GM19328 (cell line): Measurements from ENCODE around the gene APBB1.
A peak's percentile ranks its signal among the peaks of the same experiment; 100 is the strongest.

ENCODE experiments used
- ATAC-seq: cut with Tn5 transposase; IDR thresholded peaks from one replicate; pipeline ENCODE4 v1.9.1; 2021; ENCODE audit warnings: mild to moderate bottlenecking, moderate library complexity; ENCODE audit not compliant: unreplicated experiment

APBB1 gene

DNA sequence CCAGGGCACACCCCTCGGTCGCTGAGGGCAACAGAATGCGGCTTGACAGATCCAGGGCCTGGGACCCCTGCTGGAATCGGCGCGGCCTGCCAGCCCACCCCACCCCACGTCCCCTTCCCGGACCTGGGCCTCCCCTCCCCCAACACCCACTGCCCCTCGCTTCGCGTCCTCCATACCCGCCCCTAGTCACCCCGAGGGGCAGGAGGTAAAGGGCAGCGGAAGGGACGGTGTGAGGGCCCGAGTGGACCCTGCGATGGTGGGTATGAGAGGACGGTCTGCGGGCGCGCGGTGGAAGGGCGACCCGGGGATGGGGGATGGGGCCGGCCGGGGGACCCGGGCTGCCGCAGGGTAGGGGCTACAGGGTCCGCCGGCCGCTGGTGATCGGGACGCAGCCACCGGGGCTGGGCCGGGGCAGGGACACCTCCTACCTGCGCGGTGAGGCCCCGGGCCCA lies 311 bp downstream of the APBB1 start:
- no peak for ATAC-seq

DNA sequence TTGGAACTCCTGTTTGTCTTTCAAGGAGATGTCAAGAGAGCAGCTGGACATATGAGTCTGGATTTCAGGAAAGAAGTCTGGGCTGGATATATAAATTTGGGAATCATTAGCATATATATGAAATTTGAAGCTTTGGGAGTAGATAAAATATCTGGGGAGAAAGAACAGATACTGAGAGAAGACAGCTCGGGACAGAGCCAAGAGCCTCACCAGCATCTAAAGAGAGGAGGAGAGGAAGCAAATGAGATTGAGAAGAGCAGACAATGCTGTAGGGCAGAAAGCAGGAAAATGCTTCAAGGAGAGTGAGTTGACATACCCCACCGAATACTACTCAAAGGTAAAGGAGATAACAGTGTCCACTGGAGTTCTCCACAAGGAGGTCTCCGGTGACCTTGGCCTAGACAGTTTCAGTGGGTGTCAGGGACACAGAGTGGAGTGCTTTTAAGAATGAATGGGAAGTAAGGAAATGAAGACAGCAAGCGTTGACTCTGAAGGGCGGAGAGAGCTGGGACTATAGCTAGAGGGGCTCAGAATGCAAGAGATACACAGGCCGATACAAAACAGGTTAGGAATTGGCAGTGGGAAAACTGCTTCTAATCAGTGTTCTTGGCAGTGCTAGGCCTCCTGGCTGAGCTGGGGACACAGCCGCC lies 862 bp downstream of the APBB1 start:
- ATAC-seq: no peak

DNA sequence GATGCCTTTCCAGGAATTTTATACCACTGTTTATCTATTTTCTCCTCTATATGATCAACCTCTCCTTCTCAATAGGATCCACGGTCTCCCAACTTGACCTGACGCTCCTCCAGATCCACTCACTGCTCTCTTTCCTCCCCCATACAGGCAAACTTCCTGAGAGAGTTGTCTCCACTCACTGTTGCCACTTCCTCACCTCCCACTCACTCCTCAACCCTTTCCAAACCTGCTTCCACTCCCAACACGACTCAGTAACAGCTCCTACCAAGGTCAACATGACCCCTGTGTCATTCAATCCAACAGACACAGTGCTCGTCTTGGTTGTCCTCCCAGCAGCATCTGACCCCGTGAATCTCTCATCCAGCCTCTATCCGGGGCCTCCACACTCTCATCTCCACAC lies 3.1 kb downstream of the APBB1 start:
- no peak for ATAC-seq

DNA sequence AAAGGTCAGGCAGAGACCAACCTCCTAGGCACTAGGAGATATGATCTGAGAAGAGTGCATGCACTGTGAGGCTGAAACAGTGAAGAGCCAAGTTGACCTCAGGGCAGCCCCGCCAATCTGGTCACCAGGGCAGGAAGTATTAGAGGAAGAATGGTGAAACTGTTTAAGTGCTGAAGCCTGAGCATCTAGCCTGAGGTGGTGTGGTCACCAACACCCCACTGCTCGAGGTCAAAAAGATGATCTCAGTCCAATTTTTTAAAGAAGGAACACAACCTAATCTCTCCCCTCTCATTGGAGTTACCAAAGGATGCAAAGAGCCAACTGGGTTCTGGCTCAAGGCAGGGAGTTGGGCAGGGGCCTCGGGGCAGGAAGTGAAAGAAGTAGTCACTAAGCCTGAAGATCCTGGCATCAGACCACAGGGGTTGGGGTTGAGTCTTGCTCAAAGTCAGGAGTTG lies 4.0 kb downstream of the APBB1 start:
- no peak for ATAC-seq

DNA sequence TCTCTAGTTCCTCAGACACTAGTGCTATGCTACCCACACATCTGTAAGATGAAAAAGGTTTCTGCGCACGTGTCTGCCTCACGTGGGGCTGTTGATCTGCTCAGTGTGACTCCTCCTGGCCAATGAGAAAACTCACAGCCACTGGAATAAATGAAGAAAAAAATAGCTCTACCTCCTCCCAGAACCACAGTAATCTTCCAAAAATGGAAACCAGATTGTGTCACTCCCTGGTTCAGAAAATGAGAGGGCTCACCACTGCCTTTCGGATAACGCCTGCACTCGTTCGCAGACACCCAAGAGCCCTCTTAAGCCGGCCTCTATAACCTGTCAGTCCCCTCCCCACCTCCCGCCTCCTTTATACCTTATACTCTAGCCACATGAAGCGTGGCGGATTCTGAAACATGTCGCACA lies 5.1 kb downstream of the APBB1 start:
- no peak for ATAC-seq

DNA sequence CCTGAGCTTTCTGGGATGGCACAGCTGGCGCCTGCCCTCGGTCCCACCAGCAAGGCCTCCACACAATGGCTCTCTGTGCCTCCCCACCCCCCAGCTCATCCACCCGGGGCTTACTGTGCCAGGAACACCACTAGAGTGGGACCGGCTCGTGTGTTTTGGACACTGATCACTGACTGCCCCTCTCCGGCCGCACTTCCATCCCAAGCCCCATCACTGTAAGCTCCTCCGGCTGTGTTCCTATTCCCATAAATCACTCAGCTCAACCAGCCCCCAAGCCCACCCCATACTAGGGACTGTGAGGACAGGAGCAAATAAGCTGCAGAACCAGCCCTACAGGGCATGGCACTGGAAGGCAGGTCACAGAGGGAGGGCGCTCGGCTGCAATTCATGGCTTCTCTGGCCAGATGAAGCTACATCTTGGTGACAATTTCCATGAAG lies 7.3 kb downstream of the APBB1 start:
- no peak for ATAC-seq

DNA sequence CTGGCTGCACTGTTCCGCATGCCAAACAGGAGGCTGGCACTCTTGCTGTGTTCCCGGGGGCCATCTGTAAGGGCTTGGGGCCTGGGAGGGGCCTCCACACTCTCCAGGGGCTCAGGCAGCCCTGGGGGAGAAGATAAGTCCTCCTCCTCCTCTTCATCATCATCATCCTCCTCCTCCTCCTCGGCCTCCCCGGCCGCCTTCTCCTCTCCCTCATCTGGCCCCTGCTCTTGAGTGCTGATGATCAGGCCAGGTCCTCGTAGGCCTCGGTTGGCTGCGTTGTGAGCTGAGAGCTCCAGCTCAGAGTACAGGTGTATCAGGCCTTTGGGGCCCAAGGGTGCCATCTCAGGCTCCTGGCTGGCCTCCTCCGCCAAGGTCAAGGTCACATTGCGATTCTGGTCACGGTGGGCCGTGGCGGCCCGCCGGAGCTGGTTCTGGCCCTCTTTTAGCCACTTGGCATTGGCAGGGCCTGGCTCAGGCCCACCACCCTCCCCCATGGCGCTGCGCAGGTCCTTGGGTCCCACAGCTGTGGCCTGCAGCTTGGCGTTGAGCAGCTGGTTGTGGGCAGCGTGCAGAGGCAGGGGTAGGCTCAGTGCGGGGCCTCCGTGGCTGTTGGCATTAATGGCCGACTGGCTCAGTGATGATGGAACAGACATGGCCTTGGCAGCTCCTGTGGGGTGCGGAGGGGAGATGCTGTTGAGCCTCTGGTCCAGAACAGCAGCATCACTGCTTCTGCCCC lies 8.0 kb downstream of the APBB1 start:
- no peak for ATAC-seq

DNA sequence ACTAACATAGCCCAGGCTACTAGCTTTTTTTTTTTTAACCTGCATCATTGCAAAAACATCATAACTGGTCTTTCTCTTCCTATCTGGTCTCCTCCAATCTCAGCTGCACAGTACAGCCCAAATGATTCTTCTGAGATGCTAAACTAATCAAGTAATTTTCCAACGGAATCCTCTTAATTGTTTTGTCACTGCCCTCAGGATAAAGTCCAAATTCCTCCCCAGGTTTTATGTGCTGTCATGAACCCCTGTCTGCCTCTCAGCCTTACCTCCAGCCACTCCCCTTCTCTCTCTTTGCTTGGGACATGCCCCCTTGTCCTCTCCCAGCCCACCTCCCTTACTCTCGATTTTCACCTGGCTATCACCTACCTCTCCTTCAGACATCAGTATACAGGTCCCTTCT lies 12.5 kb downstream of the APBB1 start:
- ATAC-seq: no peak

DNA sequence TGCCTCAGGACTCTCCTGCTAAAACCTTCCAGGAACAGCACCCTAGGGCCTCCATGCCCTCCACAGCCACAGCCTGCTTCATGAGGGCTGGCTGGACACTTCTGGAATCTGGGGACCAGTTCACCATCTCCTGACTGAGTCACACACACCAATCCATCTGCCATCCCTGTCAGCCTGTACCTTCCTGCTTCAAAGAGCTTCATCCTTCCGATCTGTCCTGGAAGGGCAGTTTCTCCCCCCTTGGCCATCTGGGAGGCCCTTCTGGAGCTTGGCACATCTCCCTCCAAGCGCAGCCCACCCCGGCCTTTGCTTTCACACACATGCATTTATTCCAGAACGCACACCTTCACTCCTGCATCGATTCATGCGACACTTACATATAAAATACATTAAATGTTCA lies 13.0 kb downstream of the APBB1 start:
- no peak for ATAC-seq

DNA sequence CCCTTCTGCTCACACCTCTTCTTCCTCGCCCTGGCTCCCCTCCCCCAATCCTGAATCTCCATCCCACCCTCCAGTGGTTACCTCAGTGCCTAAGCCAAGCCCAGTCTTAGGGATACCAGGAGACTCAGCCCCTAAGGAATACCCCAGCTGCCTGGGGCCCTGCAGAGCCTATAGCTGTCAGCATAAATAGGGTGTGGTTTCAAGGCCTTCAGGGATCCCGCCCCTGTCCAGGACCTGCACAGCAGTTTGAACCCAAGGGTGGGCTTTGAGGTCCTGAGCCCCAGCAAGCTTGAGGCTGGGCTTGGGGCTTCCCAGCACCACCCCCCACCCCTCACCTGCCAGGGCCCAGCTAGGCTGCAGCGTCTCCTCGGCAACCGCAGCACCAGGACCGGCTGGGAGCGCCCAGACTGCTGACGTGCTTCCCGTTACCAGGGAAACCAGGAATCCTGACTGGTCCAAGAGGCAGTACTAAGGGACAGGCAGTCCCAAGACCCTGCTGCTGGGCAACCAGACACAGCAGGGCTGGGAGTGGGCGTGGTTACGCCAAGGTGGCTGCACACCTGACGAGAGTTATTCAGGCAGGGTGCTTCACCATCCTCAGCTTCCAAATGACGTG lies 13.7 kb downstream of the APBB1 start:
- no peak for ATAC-seq

DNA sequence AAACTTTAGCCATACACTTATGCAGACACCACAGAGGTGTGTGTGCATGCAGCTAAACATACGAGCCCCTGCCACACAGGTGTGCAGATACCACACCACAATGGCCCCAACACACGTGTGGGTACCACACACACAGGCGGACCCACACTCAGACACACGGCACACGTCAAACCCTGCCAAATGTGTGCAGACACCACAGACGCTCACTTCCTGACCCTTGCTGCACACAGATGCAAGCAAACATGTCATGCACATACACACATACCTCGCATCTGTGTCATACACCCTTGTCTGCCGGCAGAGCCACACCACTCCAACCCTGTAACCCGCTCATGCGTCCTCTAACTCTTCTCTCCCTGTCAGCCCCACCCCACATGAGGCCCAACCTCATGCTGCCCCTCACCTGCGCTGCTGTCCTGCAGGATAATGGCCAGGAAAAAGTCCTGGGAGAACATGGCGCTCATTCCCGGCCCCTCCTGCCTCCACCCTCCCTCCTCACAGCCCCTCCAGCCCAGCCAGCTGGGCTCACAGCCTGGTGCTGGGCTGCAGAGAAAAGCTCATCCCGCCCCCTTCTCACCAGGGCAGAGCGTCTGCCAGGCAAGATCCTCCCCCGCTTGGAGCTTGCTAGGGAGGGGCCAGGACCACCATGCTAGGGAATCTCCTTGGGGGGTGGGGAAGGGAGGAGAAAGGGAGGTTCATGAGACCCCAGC lies 14.4 kb downstream of the APBB1 start:
- ATAC-seq: no peak

DNA sequence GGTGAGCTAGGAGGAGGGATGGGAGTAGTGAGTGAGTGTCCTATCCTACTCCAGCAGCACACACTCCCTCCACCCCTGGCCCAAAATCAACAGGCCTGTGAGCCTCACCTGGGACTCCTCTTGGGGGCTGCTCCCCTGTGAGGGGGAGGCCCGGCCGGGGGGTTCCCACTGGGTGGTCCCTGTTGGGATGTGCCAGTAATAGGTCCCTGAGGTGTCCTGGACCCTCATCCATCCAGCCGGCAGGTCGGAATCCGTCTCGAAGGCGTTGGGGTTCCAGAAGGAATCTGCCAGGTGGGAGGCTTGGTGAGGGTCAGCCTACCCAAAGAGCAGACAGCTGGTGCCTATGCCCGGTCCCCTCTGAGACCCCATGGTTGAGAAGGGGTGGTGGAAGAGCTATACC lies 15.4 kb downstream of the APBB1 start:
- ATAC-seq: no peak

DNA sequence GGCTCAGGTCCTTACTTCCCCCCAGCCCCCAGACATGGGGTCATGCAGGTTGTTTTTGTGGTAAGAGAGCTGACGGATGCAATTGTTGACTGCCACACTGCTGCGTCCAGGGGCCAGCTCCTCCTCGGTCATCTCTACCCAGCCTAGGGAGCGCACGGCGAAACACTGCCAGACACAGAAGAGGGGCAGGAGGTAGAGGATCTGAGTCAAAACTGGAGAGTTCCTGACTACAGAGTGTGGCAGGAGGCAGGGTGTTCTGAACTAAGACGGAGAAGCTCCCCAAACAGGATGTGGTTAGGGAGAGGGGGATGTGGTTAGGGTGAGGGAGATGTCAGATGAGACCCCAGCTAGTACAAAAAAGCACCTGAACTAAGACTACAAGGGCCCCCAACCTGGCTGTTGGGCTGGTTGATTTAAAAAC lies 16.3 kb downstream of the APBB1 start:
- peak; percentile 85 for ATAC-seq

DNA sequence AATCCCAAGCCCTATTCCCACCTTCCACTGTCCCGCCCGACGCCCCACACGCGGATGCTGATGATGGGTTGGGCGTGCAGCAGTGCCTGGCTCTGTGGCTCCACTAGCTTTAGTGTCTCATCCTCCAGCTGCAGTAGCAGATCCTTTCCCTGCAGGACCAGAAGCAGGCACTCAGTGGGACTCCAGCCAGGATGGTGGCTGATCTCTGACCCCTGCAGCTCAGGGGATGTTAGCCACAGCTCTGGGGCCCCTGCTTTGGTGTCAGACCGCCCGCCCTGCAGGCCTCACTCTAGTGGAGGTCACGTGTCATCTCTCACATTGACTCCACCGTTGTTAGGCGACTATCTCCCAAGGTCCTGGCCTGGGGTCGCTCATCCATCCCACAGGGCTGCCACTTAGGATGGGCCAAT lies 16.8 kb downstream of the APBB1 start:
- ATAC-seq: peak; percentile 26

DNA sequence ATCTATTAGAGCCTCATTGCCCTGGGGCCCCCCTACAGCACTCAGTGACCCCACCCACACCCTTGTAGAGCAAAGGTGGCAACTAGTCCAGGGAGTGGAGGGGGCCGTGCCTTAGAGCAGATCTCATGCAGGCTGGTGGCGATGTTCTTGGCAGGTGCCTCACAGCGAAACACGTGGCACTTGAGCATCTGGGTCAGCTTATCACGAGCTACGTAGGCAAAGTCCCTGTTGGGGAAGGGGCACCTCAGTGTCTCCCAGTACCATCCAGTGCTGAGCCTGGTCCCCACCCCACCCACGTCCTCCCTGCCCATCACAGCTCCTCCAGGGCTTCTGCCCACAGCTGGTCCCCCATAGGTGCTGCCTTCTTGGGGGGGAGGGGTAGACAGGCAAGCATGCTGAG lies 17.4 kb downstream of the APBB1 start:
- no peak for ATAC-seq

DNA sequence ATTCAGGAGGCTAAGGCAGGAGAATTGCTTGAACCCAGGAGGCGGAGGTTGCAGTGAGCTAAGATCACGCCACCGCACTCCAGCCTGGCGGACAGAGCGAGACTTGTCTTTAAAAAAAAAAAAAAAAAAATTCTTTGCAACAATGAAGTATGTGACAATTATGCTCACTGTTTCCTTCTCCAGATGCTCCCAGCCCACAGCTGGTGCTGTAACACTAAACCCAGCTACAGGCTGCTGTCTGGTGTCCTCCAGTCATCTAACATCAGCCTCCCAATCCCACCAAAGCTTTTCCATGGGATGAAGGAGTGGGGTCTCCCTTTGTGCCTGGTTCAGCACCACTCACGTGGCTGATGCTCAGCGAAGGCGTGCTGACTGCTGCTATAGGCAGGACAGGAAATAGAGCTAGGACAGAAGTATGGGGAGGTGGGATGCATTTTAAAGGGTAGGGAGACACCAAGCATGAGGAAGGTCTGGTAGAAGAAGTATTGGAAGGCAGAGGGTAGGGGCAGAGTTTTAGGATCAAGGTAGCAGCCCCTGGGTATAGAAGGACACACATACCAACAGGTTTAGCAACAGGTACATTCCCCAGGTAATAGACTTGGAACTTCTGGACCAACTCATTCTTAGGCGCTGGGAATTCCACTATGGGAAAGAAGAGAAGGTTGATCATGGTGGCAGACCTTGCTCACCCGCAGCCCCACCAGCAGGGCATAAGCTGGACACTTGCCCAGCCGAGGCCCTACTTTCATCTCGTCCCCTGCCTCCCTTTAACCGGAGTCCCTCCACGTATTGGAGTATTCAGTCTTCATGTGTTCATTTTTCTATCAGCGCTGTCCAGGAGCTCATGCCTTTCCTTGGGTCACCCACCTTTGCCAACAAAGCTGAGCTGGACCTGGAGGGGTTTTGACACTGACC lies 18.2 kb downstream of the APBB1 start:
- no peak for ATAC-seq

DNA sequence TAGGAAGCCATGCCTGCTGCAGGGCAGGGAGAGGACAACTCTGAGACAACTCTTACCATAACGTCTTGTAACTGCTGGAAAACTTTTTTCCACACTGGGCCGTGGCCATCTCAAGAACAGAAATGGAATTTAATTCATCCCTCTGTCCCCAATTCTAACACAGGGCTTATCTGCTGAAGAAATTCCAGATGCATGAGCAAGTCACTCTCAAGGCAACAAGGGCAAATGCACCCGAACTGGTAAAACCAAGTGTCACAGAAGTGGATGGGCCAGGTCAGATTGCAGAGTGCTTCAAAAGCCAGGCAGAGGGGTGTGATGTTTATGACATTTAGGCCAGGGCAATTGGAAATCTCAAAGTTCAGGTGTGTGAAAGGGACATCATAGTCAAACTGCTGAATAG lies 21.3 kb downstream of the APBB1 start:
- no peak for ATAC-seq

DNA sequence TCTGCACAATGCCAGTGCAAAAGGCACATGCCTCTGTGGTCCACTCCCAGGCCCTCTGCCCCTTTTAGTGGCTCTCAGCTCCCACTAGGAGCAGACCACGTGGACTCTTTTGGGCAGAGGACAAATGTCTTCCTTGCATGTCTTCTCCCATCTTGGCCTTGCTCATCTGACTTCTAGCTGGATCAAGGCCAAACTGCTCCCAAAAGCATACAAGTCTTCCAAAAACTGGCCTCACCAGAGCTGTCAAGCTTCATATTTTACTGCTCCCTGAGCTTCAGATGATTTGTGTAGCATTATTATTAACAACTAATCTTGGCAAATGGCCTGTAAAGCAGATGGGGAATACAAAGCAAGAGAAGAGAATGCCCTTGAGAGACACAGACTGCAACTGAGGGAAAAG lies 21.7 kb downstream of the APBB1 start:
- ATAC-seq: no peak

DNA sequence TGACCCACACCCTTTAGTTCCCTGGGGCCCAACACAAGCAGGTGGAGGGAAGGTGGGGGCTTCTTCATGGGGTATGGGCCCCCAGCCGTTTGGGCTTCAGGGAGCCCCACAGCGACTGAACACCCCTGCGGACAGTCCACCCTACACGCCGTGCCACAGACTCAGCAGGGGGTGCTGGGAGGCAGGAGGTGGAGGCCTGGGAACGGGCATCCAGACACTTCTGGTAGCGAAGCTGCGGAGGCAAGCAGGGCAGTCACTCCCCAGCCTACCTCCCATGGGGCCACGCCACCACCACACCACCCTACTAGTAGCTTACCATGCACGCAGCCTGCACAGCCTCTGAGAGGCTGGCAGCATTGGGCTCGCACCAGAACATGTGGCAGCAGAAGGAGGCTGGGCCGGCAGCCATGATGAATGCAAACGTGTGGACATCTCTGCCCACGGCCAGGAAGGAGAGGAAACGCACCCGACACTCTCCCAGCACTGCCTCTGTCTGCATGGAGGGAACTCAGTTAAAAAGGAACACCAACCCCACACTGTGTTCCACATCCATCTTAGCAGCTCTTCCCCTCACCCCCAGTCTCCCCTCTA lies 23.3 kb downstream of the APBB1 start:
- no peak for ATAC-seq
